A549 (cell line): ENCODE measurements around the gene CD82.

Experiments
- CTCF ChIP-seq: fragments of >200 bp; sonication (Bioruptor Twin); formaldehyde crosslinking; IDR thresholded peaks from 3 replicates; pipeline ENCODE4 v1.5.1; 2016
- E2F6 ChIP-seq: IDR thresholded peaks from 2 replicates; pipeline ENCODE4 v1.6.1; 2012; ENCODE audit warnings: low read depth, borderline replicate concordance
- MAFK ChIP-seq: fragments of 450-650 bp; IDR thresholded peaks from 2 replicates; pipeline ENCODE4 v1.6.1; 2014; ENCODE audit not compliant: partially characterized antibody
- POLR2AphosphoS2 ChIP-seq: conservative IDR thresholded peaks from 2 replicates; pipeline ENCODE4 v1.6.1; 2012; ENCODE audit warnings: low read length, improper control_type of control experiment, inconsistent platforms
- RAD21 ChIP-seq, 2 experiments: fragments of >200 bp in 1 of 2; sonication (Bioruptor Twin) in 1 of 2; formaldehyde crosslinking in 1 of 2; IDR thresholded peaks in 1 of 2; conservative IDR thresholded peaks in 1 of 2; 2 replicates in 1 of 2; 3 replicates in 1 of 2; pipeline ENCODE4 v1.6.1; 2012 to 2018; ENCODE audit warnings: inconsistent platforms in 1 of 2

- no peak for TF ChIP-seq MAFK
- TF ChIP-seq E2F6: no peak
- no peak for TF ChIP-seq RAD21 (conservative IDR thresholded peaks at IDR 0.05 in 1 of 2, IDR thresholded peaks at IDR 0.05 in 1 of 2)
- no peak for TF ChIP-seq POLR2AphosphoS2
- no peak for TF ChIP-seq CTCF
Measured at GRCh38 chr11:44597358-44598012, 32.0 kb downstream of the CD82 start.
